Tibial nerve (tissue), 3 donors: ENCODE measurements around the gene SLC66A2.
"Not testable (repeated sequence)": the region's sequence is repeated elsewhere in the genome, so short reads cannot be mapped to it uniquely, and the experiment has no call there.

Source experiments
- CTCF ChIP-seq, 5 experiments: fragments of 200-600 bp in 3 of 5; fragments of 450-650 bp in 2 of 5; sonication (generic) in 3 of 5; IDR thresholded peaks; one replicate each; pipeline ENCODE4 v1.5.1; 2016 to 2019; ENCODE audit warnings: antibody characterized with exemption in 5 of 5, mild to moderate bottlenecking in 3 of 5, moderate library complexity in 2 of 5
- POLR2A ChIP-seq, 2 donors: fragments of 450-650 bp; IDR thresholded peaks; one replicate each; pipeline ENCODE4 v1.6.1; 2017; ENCODE audit warnings: antibody characterized with exemption in 2 of 2, mild to moderate bottlenecking in 2 of 2, moderate library complexity in 2 of 2

DNA sequence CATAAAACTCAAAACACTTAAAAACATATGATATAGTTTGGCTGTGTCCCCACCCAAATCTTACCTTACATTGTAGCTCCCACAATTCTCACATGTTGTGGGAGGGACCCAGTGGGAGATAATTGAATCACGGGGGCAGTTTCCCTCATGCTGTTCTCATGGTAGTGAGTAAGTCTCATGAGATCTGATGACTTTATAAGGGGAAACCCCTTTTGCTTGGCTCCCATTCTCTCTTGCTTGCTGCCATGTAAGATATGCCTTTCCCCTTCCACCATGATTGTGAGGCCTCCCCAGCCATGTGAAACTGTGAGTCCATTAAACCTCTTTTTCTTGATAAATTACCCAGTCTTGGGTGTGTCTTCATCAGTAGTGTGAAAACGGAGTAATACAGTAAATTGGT is 48.2 kb upstream of the SLC66A2 start:
- TF ChIP-seq CTCF, POLR2A (IDR thresholded peaks at IDR 0.05): not testable (repeated sequence)
